Progenitor cell of endocrine pancreas (in vitro differentiated cells): ENCODE measurements around the gene ANKDD1B. TPM values are rescaled to one million over a fixed set of nuclear protein-coding genes. Genes with fewer than 3 reads are reported as not detected.
"Not testable (repeated sequence)": the region's sequence is repeated elsewhere in the genome, so short reads cannot be mapped to it uniquely, and the experiment has no call there.

Source experiments
- DNase-seq: peaks from one replicate; pipeline ENCODE4 v3.0.0; 2021; ENCODE audit warnings: low spot score; ENCODE audit not compliant: unreplicated experiment
- H3K27ac Mint-ChIP-seq: 2 replicates; pipeline ENCODE4 v1.8.0; 2021; ENCODE audit warnings: mild to moderate bottlenecking, moderate library complexity, mixed read lengths
- H3K27me3 Mint-ChIP-seq: 2 replicates; pipeline ENCODE4 v1.8.0; 2021; ENCODE audit warnings: mixed read lengths
- H3K36me3 Mint-ChIP-seq: 2 replicates; pipeline ENCODE4 v1.8.0; 2022; ENCODE audit warnings: mixed read lengths; ENCODE audit not compliant: insufficient read depth
- H3K4me1 Mint-ChIP-seq: 2 replicates; pipeline ENCODE4 v1.8.0; 2021; ENCODE audit warnings: low read depth, mixed read lengths
- H3K4me3 Mint-ChIP-seq: 2 replicates; pipeline ENCODE4 v1.8.0; 2021; ENCODE audit warnings: low read depth, mild to moderate bottlenecking, moderate library complexity, mixed read lengths
- H3K9me3 Mint-ChIP-seq: 2 replicates; pipeline ENCODE4 v1.8.0; 2021; ENCODE audit warnings: low read depth, mixed read lengths
- total RNA-seq: library from RNA; stranded (reverse); gene quantifications from 2 replicates; pipeline ENCODE4 v1.2.1, GENCODE V29; 2021
- TF ChIP-seq, protein P1 (sequence below): fragments of 200-600 bp; sonication (generic); IDR thresholded peaks from one replicate; pipeline ENCODE4 v1.5.0; 2021; ENCODE audit warnings: antibody characterized with exemption, mild to moderate bottlenecking; ENCODE audit not compliant: unreplicated experiment

ANKDD1B gene
- total RNA-seq, 1 donor from 2014 or later, result 2.8 TPM

DNA sequence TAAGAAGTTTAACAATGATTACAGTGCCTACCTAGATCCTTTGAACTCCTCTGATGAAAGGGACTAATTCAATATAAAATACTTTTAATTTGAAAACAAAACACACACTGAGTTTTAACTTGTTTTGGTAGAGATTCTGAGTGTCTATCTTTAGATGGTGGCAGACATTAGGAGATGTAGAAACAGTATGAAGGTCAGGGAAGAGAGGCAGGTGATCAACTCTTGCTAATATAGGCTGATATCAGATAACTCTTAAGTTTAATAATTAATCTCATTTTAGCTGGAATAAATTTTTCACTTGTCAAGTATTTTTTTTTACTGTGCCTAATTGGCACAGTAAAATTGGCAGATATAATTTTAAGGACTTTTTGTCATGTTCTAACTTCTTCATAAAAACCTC is 75.2 kb downstream of the ANKDD1B start:
- Mint-ChIP-seq H3K9me3 (no peaks in the 10 kb centered on the region), H3K36me3 (peaks cover 4% of the 10 kb centered on the region), H3K4me3 (no peak overlapping the region), H3K4me1 (no peaks in the 10 kb centered on the region), H3K27me3 (no peaks in the 10 kb centered on the region), H3K27ac (no peak overlapping the region)
- DNase-seq, result no peak
- TF ChIP-seq, protein P1, sequence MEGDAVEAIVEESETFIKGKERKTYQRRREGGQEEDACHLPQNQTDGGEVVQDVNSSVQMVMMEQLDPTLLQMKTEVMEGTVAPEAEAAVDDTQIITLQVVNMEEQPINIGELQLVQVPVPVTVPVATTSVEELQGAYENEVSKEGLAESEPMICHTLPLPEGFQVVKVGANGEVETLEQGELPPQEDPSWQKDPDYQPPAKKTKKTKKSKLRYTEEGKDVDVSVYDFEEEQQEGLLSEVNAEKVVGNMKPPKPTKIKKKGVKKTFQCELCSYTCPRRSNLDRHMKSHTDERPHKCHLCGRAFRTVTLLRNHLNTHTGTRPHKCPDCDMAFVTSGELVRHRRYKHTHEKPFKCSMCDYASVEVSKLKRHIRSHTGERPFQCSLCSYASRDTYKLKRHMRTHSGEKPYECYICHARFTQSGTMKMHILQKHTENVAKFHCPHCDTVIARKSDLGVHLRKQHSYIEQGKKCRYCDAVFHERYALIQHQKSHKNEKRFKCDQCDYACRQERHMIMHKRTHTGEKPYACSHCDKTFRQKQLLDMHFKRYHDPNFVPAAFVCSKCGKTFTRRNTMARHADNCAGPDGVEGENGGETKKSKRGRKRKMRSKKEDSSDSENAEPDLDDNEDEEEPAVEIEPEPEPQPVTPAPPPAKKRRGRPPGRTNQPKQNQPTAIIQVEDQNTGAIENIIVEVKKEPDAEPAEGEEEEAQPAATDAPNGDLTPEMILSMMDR, result no peak

DNA sequence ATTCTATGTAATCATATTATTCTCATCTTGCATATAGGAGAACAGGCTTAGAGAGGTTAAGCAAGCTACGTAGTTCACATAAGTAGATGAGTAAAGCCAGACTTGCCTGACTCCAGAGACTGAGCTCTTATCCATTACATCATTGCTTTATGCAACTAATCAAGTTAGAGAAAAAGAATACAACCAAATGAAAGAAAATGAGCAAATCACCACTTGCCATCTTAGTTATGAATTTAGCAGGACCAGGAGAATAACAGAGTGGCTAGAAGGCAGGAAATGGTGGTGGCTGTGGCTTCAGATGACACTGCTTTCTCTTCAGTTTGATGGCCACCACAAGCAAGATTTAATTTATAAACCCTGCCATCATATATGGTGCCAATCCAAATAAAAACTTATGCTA is 79.4 kb downstream of the ANKDD1B start:
- Mint-ChIP-seq H3K27me3 (no peaks in the 10 kb centered on the region), H3K4me3 (no peak overlapping the region), H3K27ac (no peak overlapping the region), H3K4me1 (no peaks in the 10 kb centered on the region), H3K36me3 (peaks cover 11% of the 10 kb centered on the region), H3K9me3 (no peaks in the 10 kb centered on the region)
- no peak for DNase-seq
- TF ChIP-seq, protein P1, result no peak

DNA sequence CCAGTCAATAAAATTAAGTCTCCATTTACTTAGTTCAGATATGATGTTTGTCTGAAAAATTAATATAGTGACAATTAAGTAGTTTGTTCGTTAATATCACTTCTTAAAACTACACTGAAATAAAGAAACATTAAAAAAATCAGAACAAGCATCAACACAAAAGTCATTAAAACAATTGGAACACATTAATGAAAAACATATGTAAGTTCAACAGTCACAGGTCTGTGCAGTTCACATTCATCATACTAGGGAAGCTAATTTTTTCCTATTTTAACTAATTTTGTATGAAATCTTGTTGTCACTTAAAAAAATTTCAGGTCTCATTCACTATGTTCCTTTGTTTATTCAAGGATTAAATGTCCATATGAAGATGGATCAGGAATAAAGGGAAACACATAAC is 83.5 kb downstream of the ANKDD1B start:
- Mint-ChIP-seq H3K9me3 (no peaks in the 10 kb centered on the region), H3K27me3 (no peaks in the 10 kb centered on the region), H3K4me1 (no peaks in the 10 kb centered on the region), H3K27ac (no peak overlapping the region), H3K4me3 (no peak overlapping the region), H3K36me3 (peaks cover 17% of the 10 kb centered on the region)
- TF ChIP-seq, protein P1, result no peak
- DNase-seq, result no peak

DNA sequence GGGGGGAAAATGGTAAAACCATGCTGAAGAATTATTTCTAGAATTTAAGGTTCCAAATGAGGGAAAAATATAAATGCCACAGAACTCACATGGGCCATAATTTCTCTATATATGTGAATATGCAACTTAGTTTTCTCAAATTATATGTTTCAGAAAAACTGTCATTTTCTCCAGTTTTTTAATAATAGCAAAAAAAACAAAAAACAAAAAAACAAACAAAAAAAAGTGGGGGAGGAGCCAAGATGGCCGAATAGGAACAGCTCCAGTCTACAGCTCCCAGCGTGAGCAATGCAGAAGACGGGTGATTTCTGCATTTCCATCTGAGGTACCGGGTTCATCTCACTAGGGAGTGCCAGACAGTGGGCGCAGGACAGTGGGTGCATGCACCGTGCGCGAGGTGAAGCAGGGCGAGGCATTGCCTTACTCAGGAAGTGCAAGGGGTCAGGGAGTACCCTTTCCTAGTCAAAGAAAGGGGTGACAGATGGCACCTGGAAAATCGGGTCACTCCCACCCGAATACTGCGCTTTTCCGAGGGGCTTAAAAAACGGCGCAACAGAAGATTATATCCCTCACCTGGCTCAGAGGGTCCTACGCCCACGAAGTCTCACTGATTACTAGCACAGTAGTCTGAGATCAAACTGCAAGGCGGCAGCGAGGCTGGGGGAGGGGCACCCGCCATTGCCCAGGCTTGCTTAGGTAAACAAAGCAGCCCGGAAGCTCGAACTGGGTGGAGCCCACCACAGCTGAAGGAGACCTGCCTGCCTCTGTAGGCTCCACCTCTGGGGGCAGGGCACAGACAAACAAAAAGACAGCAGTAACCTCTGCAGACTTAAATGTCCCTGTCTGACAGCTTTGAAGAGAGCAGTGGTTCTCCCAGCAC is 84.5 kb downstream of the ANKDD1B start:
- not testable (repeated sequence) for H3K4me1 Mint-ChIP-seq, DNase-seq, H3K27me3 Mint-ChIP-seq, H3K9me3 Mint-ChIP-seq, H3K4me3 Mint-ChIP-seq, H3K27ac Mint-ChIP-seq
- H3K36me3 Mint-ChIP-seq, result peaks cover 17% of the 10 kb centered on the region

DNA sequence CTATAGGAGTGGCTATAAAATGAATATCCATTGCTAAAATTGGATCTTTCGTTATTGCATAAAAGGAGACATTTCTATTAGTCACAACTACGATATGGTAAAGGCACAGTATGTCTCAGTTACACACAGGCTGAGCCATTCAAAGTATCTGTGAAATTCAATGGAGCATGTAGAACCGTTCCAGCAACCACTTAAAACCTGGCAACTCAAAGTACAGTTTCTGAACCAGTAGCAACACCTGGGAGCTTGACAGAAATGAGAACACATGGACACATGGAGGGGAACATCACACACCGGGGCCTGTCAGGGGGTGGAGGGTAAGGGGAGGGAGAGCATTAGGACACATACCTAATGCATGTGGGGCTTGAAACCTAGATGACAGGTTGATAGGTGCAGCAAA is 90.6 kb downstream of the ANKDD1B start:
- Mint-ChIP-seq H3K27ac (no peak overlapping the region), H3K4me3 (no peak overlapping the region), H3K9me3 (no peaks in the 10 kb centered on the region), H3K36me3 (peaks cover 24% of the 10 kb centered on the region), H3K4me1 (no peaks in the 10 kb centered on the region), H3K27me3 (no peaks in the 10 kb centered on the region)
- TF ChIP-seq, protein P1, result no peak
- DNase-seq, result no peak

DNA sequence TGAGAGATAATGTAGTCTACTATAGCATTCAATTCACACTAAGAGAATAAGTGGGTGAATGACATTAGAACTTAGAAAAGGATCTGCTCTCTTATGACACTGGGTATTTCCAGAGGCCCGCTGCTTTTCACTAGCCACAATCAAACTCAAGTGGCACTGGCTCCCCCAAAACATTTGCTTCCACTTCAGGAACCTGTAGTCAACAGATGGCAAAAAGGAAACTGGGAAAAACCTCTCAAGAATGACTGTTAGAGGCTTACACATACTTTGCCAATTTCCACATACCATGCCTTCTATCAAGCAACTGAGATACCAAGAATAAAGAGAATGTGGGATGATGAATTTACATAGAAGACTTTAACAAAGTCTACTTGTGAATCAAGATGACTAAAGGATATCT is 94.8 kb downstream of the ANKDD1B start:
- H3K4me1 Mint-ChIP-seq, result no peaks in the 10 kb centered on the region
- TF ChIP-seq, protein P1, result no peak

More for the DNA sequence above, 94.8 kb downstream of the ANKDD1B start:
- Mint-ChIP-seq H3K4me3 (no peak overlapping the region), H3K9me3 (no peaks in the 10 kb centered on the region), H3K36me3 (peaks cover 16% of the 10 kb centered on the region), H3K27ac (no peak overlapping the region), H3K27me3 (no peaks in the 10 kb centered on the region)
- no peak for DNase-seq
